ENCODE measurements around the gene CORT.
"Not testable (repeated sequence)": the region's sequence is repeated elsewhere in the genome, so short reads cannot be mapped to it uniquely, and the experiment has no call there.

The CORT gene

GRCh38 chr1:10438677-10439163, 11.1 kb upstream of the CORT start:
- DNase-seq (ENCODE audit: low read depth), result no peak

- no peak for DNase-seq (ENCODE audit: low read depth)
Measured at GRCh38 chr1:10440305-10440704, 9.5 kb upstream of the CORT start.

GRCh38 chr1:10440794-10441193, 9.0 kb upstream of the CORT start:
- DNase-seq (ENCODE audit: low read depth), result no peak

- DNase-seq (ENCODE audit: low read depth), result no peak
Measured at GRCh38 chr1:10444248-10444647, 5.6 kb upstream of the CORT start.

GRCh38 chr1:10444795-10445397, 4.9 kb upstream of the CORT start:
- DNase-seq (ENCODE audit: low read depth), result no peak

- no peak for DNase-seq (ENCODE audit: low read depth)
Measured at GRCh38 chr1:10446790-10447422, 2.9 kb upstream of the CORT start.

GRCh38 chr1:10450156-10450814, 454 bp downstream of the CORT start:
- DNase-seq (ENCODE audit: low read depth), result no peak

GRCh38 chr1:10450836-10451235, 1.0 kb downstream of the CORT start:
- no peak for DNase-seq (ENCODE audit: low read depth)

- DNase-seq (ENCODE audit: low read depth), result peak; percentile 22
Measured at GRCh38 chr1:10451287-10451686, 1.5 kb downstream of the CORT start.

- DNase-seq (ENCODE audit: low read depth), result no peak
Measured at GRCh38 chr1:10456048-10456447, 6.2 kb downstream of the CORT start.

- no peak for DNase-seq (ENCODE audit: low read depth)
Measured at GRCh38 chr1:10456661-10457060, 6.8 kb downstream of the CORT start.

GRCh38 chr1:10457462-10457861, 7.6 kb downstream of the CORT start:
- DNase-seq (ENCODE audit: low read depth), result not testable (repeated sequence)

- no peak for DNase-seq (ENCODE audit: low read depth)
Measured at GRCh38 chr1:10457875-10458274, 8.0 kb downstream of the CORT start.

GRCh38 chr1:10459184-10459583, 9.4 kb downstream of the CORT start:
- peak; percentile 13 for DNase-seq (ENCODE audit: low read depth)

- DNase-seq (ENCODE audit: low read depth), result no peak
Measured at GRCh38 chr1:10467078-10467477, 17.2 kb downstream of the CORT start.

GRCh38 chr1:10470043-10470442, 20.2 kb downstream of the CORT start:
- DNase-seq (ENCODE audit: low read depth), result no peak

- DNase-seq (ENCODE audit: low read depth), result no peak
Measured at GRCh38 chr1:10471411-10472219, 21.8 kb downstream of the CORT start.

- peak; percentile 94 for DNase-seq (ENCODE audit: low read depth)
Measured at GRCh38 chr1:10472220-10473144, 22.7 kb downstream of the CORT start, which contains the start of gene DFFA. DFFA (minus strand) TSS chr1:10472529; CDS start chr1:10472458, 71 bp downstream.

- no peak for DNase-seq (ENCODE audit: low read depth)
Measured at GRCh38 chr1:10473145-10473765, 23.4 kb downstream of the CORT start.

- DNase-seq (ENCODE audit: low read depth), result not testable (repeated sequence)
Measured at GRCh38 chr1:10474309-10474612, 24.4 kb downstream of the CORT start.

All from stromal cell of bone marrow (primary cell).